ENCODE results near the gene CCDC170. TPM values are rescaled to one million over a fixed set of nuclear protein-coding genes. Genes with fewer than 3 reads are reported as not detected.

CCDC170 gene
- total RNA-seq, 1 donor from 2014 or later: 0.07 TPM

- Mint-ChIP-seq H3K36me3 (no peaks in the 10 kb centered on the region), H3K27me3 (ENCODE audit: insufficient read depth, low read depth) (no peaks in the 10 kb centered on the region), H3K4me3 (no peak overlapping the region), H3K9me3 (no peaks in the 10 kb centered on the region), H3K4me1 (peaks cover 6% of the 10 kb centered on the region), H3K27ac (no peak overlapping the region)
- Histone ChIP-seq H3K79me2 (ENCODE audit: low read depth) (no peaks in the 10 kb centered on the region), H3K4me2 (no peak overlapping the region), H4K20me1 (ENCODE audit: low read depth) (no peaks in the 10 kb centered on the region), H3K4me3 (no peak overlapping the region), H3F3A (ENCODE audit: low read depth) (no peaks in the 10 kb centered on the region), H3K9ac (no peak overlapping the region), H3K4me1 (no peaks in the 10 kb centered on the region), H3K27me3 (no peaks in the 10 kb centered on the region), H3K36me3 (no peaks in the 10 kb centered on the region), H3K9me3 (ENCODE audit: low read depth) (no peaks in the 10 kb centered on the region), H2AFZ (replicated peaks) (no peak overlapping the region), H3K27ac (no peak overlapping the region)
- no peak for DNase-seq (ENCODE audit: low spot score)
- TF ChIP-seq, protein P1, sequence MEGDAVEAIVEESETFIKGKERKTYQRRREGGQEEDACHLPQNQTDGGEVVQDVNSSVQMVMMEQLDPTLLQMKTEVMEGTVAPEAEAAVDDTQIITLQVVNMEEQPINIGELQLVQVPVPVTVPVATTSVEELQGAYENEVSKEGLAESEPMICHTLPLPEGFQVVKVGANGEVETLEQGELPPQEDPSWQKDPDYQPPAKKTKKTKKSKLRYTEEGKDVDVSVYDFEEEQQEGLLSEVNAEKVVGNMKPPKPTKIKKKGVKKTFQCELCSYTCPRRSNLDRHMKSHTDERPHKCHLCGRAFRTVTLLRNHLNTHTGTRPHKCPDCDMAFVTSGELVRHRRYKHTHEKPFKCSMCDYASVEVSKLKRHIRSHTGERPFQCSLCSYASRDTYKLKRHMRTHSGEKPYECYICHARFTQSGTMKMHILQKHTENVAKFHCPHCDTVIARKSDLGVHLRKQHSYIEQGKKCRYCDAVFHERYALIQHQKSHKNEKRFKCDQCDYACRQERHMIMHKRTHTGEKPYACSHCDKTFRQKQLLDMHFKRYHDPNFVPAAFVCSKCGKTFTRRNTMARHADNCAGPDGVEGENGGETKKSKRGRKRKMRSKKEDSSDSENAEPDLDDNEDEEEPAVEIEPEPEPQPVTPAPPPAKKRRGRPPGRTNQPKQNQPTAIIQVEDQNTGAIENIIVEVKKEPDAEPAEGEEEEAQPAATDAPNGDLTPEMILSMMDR (IDR thresholded peaks at IDR 0.05): no peak
- TF ChIP-seq EZH2phosphoT487 (IDR thresholded peaks at IDR 0.05) (no peak), EZH2 (IDR thresholded peaks at IDR 0.05) (no peak)
Observed at GRCh38 chr6:151620179-151620578, 126.4 kb downstream of the CCDC170 start.

DNA sequence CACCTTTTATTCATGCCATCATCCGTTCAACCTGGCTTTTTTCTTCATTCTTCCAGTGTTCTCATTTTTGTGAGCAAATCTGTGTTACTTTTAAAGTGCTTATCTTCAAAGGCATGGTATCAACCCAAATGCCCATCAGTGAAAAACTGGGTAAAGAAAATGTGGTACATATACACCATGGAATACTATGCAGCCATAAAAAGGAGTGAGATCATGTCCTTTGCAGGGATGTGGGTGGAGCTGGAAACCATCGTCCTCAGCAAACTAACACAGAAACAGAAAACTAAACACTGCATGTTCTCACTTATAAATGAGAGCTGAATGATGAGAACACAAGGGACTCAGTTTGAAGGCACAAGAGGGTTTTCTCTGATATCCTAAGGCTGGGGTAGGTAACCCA, 130.3 kb downstream of the CCDC170 start:
- H3K27me3 Mint-ChIP-seq (ENCODE audit: insufficient read depth, low read depth): peaks cover 2% of the 10 kb centered on the region
- Histone ChIP-seq H3K4me1 (no peaks in the 10 kb centered on the region), H3F3A (ENCODE audit: low read depth) (no peaks in the 10 kb centered on the region), H3K9me3 (ENCODE audit: low read depth) (no peaks in the 10 kb centered on the region), H2AFZ (replicated peaks) (no peak overlapping the region), H3K4me2 (no peak overlapping the region), H3K9ac (no peak overlapping the region), H3K36me3 (no peaks in the 10 kb centered on the region), H3K27ac (no peak overlapping the region), H3K4me3 (no peak overlapping the region), H3K79me2 (ENCODE audit: low read depth) (no peaks in the 10 kb centered on the region), H3K27me3 (no peaks in the 10 kb centered on the region), H4K20me1 (ENCODE audit: low read depth) (no peaks in the 10 kb centered on the region)
- no peak for DNase-seq (ENCODE audit: low spot score)
- TF ChIP-seq EZH2phosphoT487 (IDR thresholded peaks at IDR 0.05) (no peak), EZH2 (IDR thresholded peaks at IDR 0.05) (no peak)
- TF ChIP-seq, protein P1 (IDR thresholded peaks at IDR 0.05): no peak
- H3K4me1 Mint-ChIP-seq: peaks cover 2% of the 10 kb centered on the region
- H3K9me3 Mint-ChIP-seq: no peaks in the 10 kb centered on the region
- H3K27ac Mint-ChIP-seq: no peak overlapping the region
- no peak overlapping the region for H3K4me3 Mint-ChIP-seq
- no peaks in the 10 kb centered on the region for H3K36me3 Mint-ChIP-seq

DNA sequence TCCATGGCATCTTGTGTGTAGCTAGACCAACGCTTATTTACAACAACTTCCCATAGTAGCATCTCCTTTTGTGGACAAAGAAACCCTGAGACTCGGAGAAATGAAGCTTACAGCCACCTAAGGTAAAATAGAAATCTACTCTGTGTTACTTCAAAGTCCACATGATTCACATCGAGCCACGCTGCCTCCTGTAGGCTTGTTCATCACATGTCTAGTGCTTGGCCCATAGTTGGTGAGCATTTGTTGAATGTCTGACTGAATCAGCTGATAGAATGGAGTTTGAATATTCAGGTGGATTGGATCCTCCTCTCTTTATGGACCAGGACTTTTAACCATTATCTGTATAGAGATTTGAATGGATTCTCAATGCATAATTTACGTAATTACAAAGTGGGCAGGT, 130.7 kb downstream of the CCDC170 start:
- H2AFZ ChIP-seq (replicated peaks): no peak overlapping the region
- no peak for DNase-seq (ENCODE audit: low spot score)
- H3K79me2 ChIP-seq (ENCODE audit: low read depth): no peaks in the 10 kb centered on the region
- no peak overlapping the region for H3K4me2 ChIP-seq
- H3K4me3 ChIP-seq: no peak overlapping the region
- TF ChIP-seq EZH2 (IDR thresholded peaks at IDR 0.05) (no peak), EZH2phosphoT487 (IDR thresholded peaks at IDR 0.05) (no peak)
- TF ChIP-seq, protein P1 (IDR thresholded peaks at IDR 0.05): no peak
- no peak overlapping the region for H3K9ac ChIP-seq
- no peaks in the 10 kb centered on the region for H3F3A ChIP-seq (ENCODE audit: low read depth)
- Mint-ChIP-seq H3K9me3 (no peaks in the 10 kb centered on the region), H3K4me3 (no peak overlapping the region), H3K4me1 (peaks cover 2% of the 10 kb centered on the region), H3K27ac (no peak overlapping the region), H3K36me3 (no peaks in the 10 kb centered on the region), H3K27me3 (ENCODE audit: insufficient read depth, low read depth) (peaks cover 2% of the 10 kb centered on the region)
- H3K36me3 ChIP-seq: no peaks in the 10 kb centered on the region
- no peaks in the 10 kb centered on the region for H4K20me1 ChIP-seq (ENCODE audit: low read depth)
- no peaks in the 10 kb centered on the region for H3K27me3 ChIP-seq
- H3K27ac ChIP-seq: no peak overlapping the region
- H3K4me1 ChIP-seq: no peaks in the 10 kb centered on the region
- H3K9me3 ChIP-seq (ENCODE audit: low read depth): no peaks in the 10 kb centered on the region

Measured in neural progenitor cell (in vitro differentiated cells).